HEK293 (cell line): ENCODE results near the gene ALOXE3.

Experiments used
- BCL11B ChIP-seq: fragments of 450-650 bp; formaldehyde crosslinking; IDR thresholded peaks from 2 replicates; pipeline ENCODE4 v1.5.1; 2016; ENCODE audit warnings: low read depth, missing biosample characterization, missing genetic modification characterization
- GLI4 ChIP-seq: fragments of 450-650 bp; formaldehyde crosslinking; IDR thresholded peaks from 2 replicates; pipeline ENCODE4 v1.5.1; 2016; ENCODE audit warnings: missing biosample characterization, missing genetic modification characterization
- MYNN ChIP-seq: fragments of 450-650 bp; formaldehyde crosslinking; IDR thresholded peaks from 2 replicates; pipeline ENCODE4 v1.5.1; 2016; ENCODE audit warnings: missing biosample characterization, missing genetic modification characterization, borderline replicate concordance
- TSHZ1 ChIP-seq: fragments of 450-650 bp; formaldehyde crosslinking; IDR thresholded peaks from 2 replicates; pipeline ENCODE4 v1.5.1; 2016; ENCODE audit warnings: missing biosample characterization, missing genetic modification characterization, borderline replicate concordance
- ZBTB6 ChIP-seq: fragments of 450-650 bp; formaldehyde crosslinking; IDR thresholded peaks from 2 replicates; pipeline ENCODE4 v1.5.1; 2017; ENCODE audit warnings: missing biosample characterization, missing genetic modification characterization
- ZFP37 ChIP-seq: fragments of 450-650 bp; formaldehyde crosslinking; IDR thresholded peaks from 2 replicates; pipeline ENCODE4 v1.5.1; 2016; ENCODE audit warnings: missing biosample characterization, missing genetic modification characterization
- ZNF10 ChIP-seq: fragments of 450-650 bp; formaldehyde crosslinking; IDR thresholded peaks from 2 replicates; pipeline ENCODE4 v1.5.1; 2017; ENCODE audit warnings: missing biosample characterization, missing genetic modification characterization
- ZNF112 ChIP-seq: fragments of 450-650 bp; formaldehyde crosslinking; IDR thresholded peaks from 2 replicates; pipeline ENCODE4 v1.5.0; 2017; ENCODE audit warnings: missing biosample characterization, missing genetic modification characterization
- ZNF133 ChIP-seq: fragments of 450-650 bp; formaldehyde crosslinking; IDR thresholded peaks from 2 replicates; pipeline ENCODE4 v1.5.1; 2016; ENCODE audit warnings: missing biosample characterization, missing genetic modification characterization
- ZNF157 ChIP-seq: fragments of 450-650 bp; formaldehyde crosslinking; IDR thresholded peaks from 2 replicates; pipeline ENCODE4 v1.5.1; 2016; ENCODE audit warnings: missing biosample characterization, missing genetic modification characterization
- ZNF16 ChIP-seq: fragments of 450-650 bp; formaldehyde crosslinking; IDR thresholded peaks from 2 replicates; pipeline ENCODE4 v1.5.1; 2016; ENCODE audit warnings: low read depth, missing biosample characterization, missing genetic modification characterization
- ZNF18 ChIP-seq: fragments of 450-650 bp; formaldehyde crosslinking; IDR thresholded peaks from 2 replicates; pipeline ENCODE4 v1.5.1; 2016; ENCODE audit warnings: missing biosample characterization, missing genetic modification characterization
- ZNF214 ChIP-seq: fragments of 450-650 bp; formaldehyde crosslinking; IDR thresholded peaks from 2 replicates; pipeline ENCODE4 v1.5.1; 2017; ENCODE audit warnings: missing biosample characterization, mild to moderate bottlenecking, missing genetic modification characterization, borderline replicate concordance
- ZNF221 ChIP-seq: fragments of 450-650 bp; formaldehyde crosslinking; IDR thresholded peaks from 2 replicates; pipeline ENCODE4 v1.5.1; 2017; ENCODE audit warnings: missing biosample characterization, missing genetic modification characterization, borderline replicate concordance
- ZNF223 ChIP-seq: fragments of 450-650 bp; formaldehyde crosslinking; IDR thresholded peaks from 2 replicates; pipeline ENCODE4 v1.5.1; 2016; ENCODE audit warnings: missing biosample characterization, missing genetic modification characterization
- ZNF239 ChIP-seq: fragments of 450-650 bp; formaldehyde crosslinking; IDR thresholded peaks from 2 replicates; pipeline ENCODE4 v1.5.1; 2016; ENCODE audit warnings: missing biosample characterization, missing genetic modification characterization
- ZNF280C ChIP-seq: fragments of 450-650 bp; formaldehyde crosslinking; IDR thresholded peaks from 2 replicates; pipeline ENCODE4 v1.5.1; 2016; ENCODE audit warnings: missing biosample characterization, missing genetic modification characterization
- ZNF354C ChIP-seq: fragments of 450-650 bp; formaldehyde crosslinking; IDR thresholded peaks from 2 replicates; pipeline ENCODE4 v1.5.1; 2016; ENCODE audit warnings: missing biosample characterization, missing genetic modification characterization, low read depth, borderline replicate concordance
- ZNF473 ChIP-seq: fragments of 450-650 bp; formaldehyde crosslinking; IDR thresholded peaks from 2 replicates; pipeline ENCODE4 v1.5.1; 2017; ENCODE audit warnings: missing biosample characterization, missing genetic modification characterization
- ZNF610 ChIP-seq: fragments of 450-650 bp; formaldehyde crosslinking; IDR thresholded peaks from 2 replicates; pipeline ENCODE4 v1.5.1; 2016; ENCODE audit warnings: missing biosample characterization, missing genetic modification characterization, borderline replicate concordance
- ZNF629 ChIP-seq: fragments of 450-650 bp; formaldehyde crosslinking; IDR thresholded peaks from 2 replicates; pipeline ENCODE4 v1.5.1; 2017; ENCODE audit warnings: missing biosample characterization, missing genetic modification characterization
- ZNF704 ChIP-seq: fragments of 450-650 bp; formaldehyde crosslinking; IDR thresholded peaks from 2 replicates; pipeline ENCODE4 v1.5.1; 2016; ENCODE audit warnings: missing biosample characterization, missing genetic modification characterization
- ZNF792 ChIP-seq: fragments of 450-650 bp; formaldehyde crosslinking; IDR thresholded peaks from 2 replicates; pipeline ENCODE4 v1.5.1; 2016; ENCODE audit warnings: missing biosample characterization, missing genetic modification characterization
- ZSCAN18 ChIP-seq: fragments of 450-650 bp; formaldehyde crosslinking; IDR thresholded peaks from 2 replicates; pipeline ENCODE4 v1.5.1; 2016; ENCODE audit warnings: missing biosample characterization, missing genetic modification characterization
- ZSCAN5A ChIP-seq: fragments of 450-650 bp; formaldehyde crosslinking; IDR thresholded peaks from 2 replicates; pipeline ENCODE4 v1.5.1; 2016; ENCODE audit warnings: missing biosample characterization, missing genetic modification characterization

The ALOXE3 gene

GRCh38 chr17:8125154-8125946 is 7.0 kb upstream of the ALOXE3 start (continued):
- TF ChIP-seq ZSCAN18 (no peak), ZBTB6 (peak; percentile 47; the same call in 1 of the 2 replicates), ZNF16 (tag by site-specific recombination) (no peak), ZNF280C (tag by site-specific recombination) (no peak), ZNF354C (no peak), TSHZ1 (tag by site-specific recombination) (0 out of 2 replicates have a peak, but pooled peaks have one; percentile 40), ZNF223 (tag by site-specific recombination) (no peak), ZNF239 (tag by site-specific recombination) (0 out of 2 replicates have a peak, but pooled peaks have one; percentile 12), ZNF157 (tag by site-specific recombination) (no peak), ZNF473 (no peak), ZNF792 (tag by site-specific recombination) (no peak), ZNF610 (tag by site-specific recombination) (no peak), ZNF133 (tag by site-specific recombination) (no peak), ZNF214 (tag by site-specific recombination) (no peak), ZNF221 (peak; percentile 84), ZNF704 (no peak), ZSCAN5A (no peak), ZFP37 (tag by site-specific recombination) (peak; percentile 41; the same call in 1 of the 2 replicates), ZNF112 (no peak), ZNF18 (tag by site-specific recombination) (no peak; the same call in 1 of the 2 replicates), GLI4 (tag by site-specific recombination) (0 out of 2 replicates have a peak, but pooled peaks have one; percentile 40), ZNF629 (peak; percentile 30), MYNN (tag by site-specific recombination) (no peak), ZNF10 (peak; percentile 50; the same call in 1 of the 2 replicates), BCL11B (tag by site-specific recombination) (no peak)
